ENCODE results near the gene SYDE1. TPM values are rescaled to one million over a fixed set of nuclear protein-coding genes. Genes with fewer than 3 reads are reported as not detected.

Gene SYDE1
- polyA plus RNA-seq, 1 donor = 7.9 TPM

DNA sequence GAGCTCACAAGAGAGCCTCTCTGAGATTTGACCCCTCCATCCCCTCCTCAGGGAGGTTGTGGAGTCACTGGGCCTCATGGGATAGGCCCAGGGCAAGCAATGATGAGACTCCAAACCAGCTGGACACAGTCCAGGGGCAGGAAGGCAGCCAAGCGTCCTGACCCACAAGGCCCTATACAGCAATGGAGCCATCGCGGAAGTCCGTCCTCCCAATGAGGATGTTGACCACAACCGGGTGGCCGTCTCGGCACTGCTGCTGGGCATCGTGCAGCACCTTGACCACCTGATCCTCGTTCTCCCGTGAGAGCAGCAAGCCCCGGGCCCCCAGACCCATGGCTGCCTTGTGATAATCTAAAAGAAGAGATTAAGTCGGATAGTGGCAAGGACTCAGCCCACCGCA lies 7.9 kb downstream of the SYDE1 start:
- Histone ChIP-seq H3K4me3 (ENCODE audit: low read length) (no peak overlapping the region), H3K4me1 (ENCODE audit: control insufficient read depth, insufficient read depth, low read length) (no peaks in the 10 kb centered on the region), H3K36me3 (ENCODE audit: control insufficient read depth, insufficient read depth, low read length) (peaks cover 72% of the 10 kb centered on the region), H3K27ac (ENCODE audit: low read length) (no peak overlapping the region), H3K27me3 (ENCODE audit: control insufficient read depth, insufficient read depth, low read length) (no peaks in the 10 kb centered on the region), H3K9me3 (ENCODE audit: control insufficient read depth, low read depth, low read length) (peaks cover 6% of the 10 kb centered on the region)
- no peak for DNase-seq
- no CpG with 5 or more reads among the region's 13 CpGs for WGBS (ENCODE audit: insufficient coverage, low lambda C conversion rate)

GRCh38 chr19:15115762-15116615 lies 8.8 kb downstream of the SYDE1 start:
- DNase-seq = no peak
- no CpG with 5 or more reads among the region's 23 CpGs for WGBS (ENCODE audit: insufficient coverage, low lambda C conversion rate)
- Histone ChIP-seq H3K27me3 (ENCODE audit: control insufficient read depth, insufficient read depth, low read length) (no peaks in the 10 kb centered on the region), H3K9me3 (ENCODE audit: control insufficient read depth, low read depth, low read length) (peaks cover 6% of the 10 kb centered on the region), H3K27ac (ENCODE audit: low read length) (no peak overlapping the region), H3K4me3 (ENCODE audit: low read length) (no peak overlapping the region), H3K36me3 (ENCODE audit: control insufficient read depth, insufficient read depth, low read length) (peaks cover 78% of the 10 kb centered on the region), H3K4me1 (ENCODE audit: control insufficient read depth, insufficient read depth, low read length) (no peaks in the 10 kb centered on the region)

- no CpG with 5 or more reads among the region's 12 CpGs for WGBS (ENCODE audit: insufficient coverage, low lambda C conversion rate)
- no peaks in the 10 kb centered on the region for H3K27me3 ChIP-seq (ENCODE audit: control insufficient read depth, insufficient read depth, low read length)
- H3K27ac ChIP-seq (ENCODE audit: low read length) = no peak overlapping the region
- peaks cover 6% of the 10 kb centered on the region for H3K9me3 ChIP-seq (ENCODE audit: control insufficient read depth, low read depth, low read length)
- DNase-seq = no peak
- H3K36me3 ChIP-seq (ENCODE audit: control insufficient read depth, insufficient read depth, low read length) = peaks cover 79% of the 10 kb centered on the region
- no peaks in the 10 kb centered on the region for H3K4me1 ChIP-seq (ENCODE audit: control insufficient read depth, insufficient read depth, low read length)
- H3K4me3 ChIP-seq (ENCODE audit: low read length) = no peak overlapping the region
Observed at GRCh38 chr19:15116856-15117255, 9.7 kb downstream of the SYDE1 start.

GRCh38 chr19:15118248-15118647 lies 11.0 kb downstream of the SYDE1 start:
- Histone ChIP-seq H3K27me3 (ENCODE audit: control insufficient read depth, insufficient read depth, low read length) (no peaks in the 10 kb centered on the region), H3K4me1 (ENCODE audit: control insufficient read depth, insufficient read depth, low read length) (no peaks in the 10 kb centered on the region), H3K9me3 (ENCODE audit: control insufficient read depth, low read depth, low read length) (peaks cover 8% of the 10 kb centered on the region), H3K36me3 (ENCODE audit: control insufficient read depth, insufficient read depth, low read length) (peaks cover 88% of the 10 kb centered on the region), H3K4me3 (ENCODE audit: low read length) (no peak overlapping the region), H3K27ac (ENCODE audit: low read length) (no peak overlapping the region)
- no peak for DNase-seq
- WGBS (ENCODE audit: insufficient coverage, low lambda C conversion rate) = no CpG with 5 or more reads among the region's 2 CpGs

GRCh38 chr19:15118789-15119494 lies 11.7 kb downstream of the SYDE1 start:
- Histone ChIP-seq H3K27ac (ENCODE audit: low read length) (no peak overlapping the region), H3K4me3 (ENCODE audit: low read length) (no peak overlapping the region), H3K4me1 (ENCODE audit: control insufficient read depth, insufficient read depth, low read length) (no peaks in the 10 kb centered on the region), H3K9me3 (ENCODE audit: control insufficient read depth, low read depth, low read length) (peaks cover 2% of the 10 kb centered on the region), H3K27me3 (ENCODE audit: control insufficient read depth, insufficient read depth, low read length) (no peaks in the 10 kb centered on the region), H3K36me3 (ENCODE audit: control insufficient read depth, insufficient read depth, low read length) (peaks cover 81% of the 10 kb centered on the region)
- no peak for DNase-seq
- no CpG with 5 or more reads among the region's 20 CpGs for WGBS (ENCODE audit: insufficient coverage, low lambda C conversion rate)

DNA sequence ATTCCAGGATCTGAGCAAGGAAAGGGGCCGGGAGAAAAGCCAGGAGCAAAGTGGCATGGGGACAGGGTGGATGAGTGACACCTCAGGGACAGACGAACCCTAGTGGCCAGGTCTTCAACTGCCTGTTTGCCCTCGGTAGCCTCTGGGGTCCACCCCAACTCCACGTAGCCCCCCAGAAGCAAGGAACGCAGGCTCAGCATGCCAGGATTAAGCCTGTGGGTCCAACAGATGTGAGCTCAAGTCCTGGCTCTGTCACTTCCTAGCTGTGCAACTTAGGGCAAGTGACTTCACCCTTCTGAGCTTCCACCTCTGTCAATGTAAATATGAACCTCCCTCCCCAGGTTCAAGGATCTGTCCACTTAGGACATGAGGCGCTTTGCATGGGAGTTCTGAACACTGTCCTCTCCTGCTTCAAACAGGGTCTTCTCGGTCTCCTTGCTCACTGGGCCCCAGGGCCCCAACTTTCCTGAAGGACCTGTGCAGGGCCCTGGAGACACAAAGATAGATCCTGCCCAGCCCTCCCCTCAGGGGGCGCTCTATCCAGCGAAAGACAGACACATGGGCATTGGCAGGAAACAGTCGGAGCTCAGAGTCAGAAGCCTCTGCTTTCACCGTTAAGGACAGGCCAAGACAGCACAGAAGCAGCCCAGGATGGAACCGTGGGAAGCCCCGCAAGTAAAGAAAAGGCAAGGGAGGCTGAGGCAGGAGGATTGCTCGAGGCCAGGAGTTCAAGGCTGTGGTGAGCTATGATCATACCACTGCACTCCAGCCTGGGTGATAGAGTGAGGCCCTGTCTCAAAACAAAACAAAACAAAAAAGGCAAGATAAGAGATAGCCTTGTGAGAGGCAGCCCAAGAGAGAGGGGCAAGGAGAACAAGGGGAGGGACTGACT lies 13.2 kb downstream of the SYDE1 start:
- Histone ChIP-seq H3K4me1 (ENCODE audit: control insufficient read depth, insufficient read depth, low read length) (peaks cover 3% of the 10 kb centered on the region), H3K9me3 (ENCODE audit: control insufficient read depth, low read depth, low read length) (peaks cover 2% of the 10 kb centered on the region), H3K27ac (ENCODE audit: low read length) (no peak overlapping the region), H3K4me3 (ENCODE audit: low read length) (no peak overlapping the region), H3K36me3 (ENCODE audit: control insufficient read depth, insufficient read depth, low read length) (peaks cover 70% of the 10 kb centered on the region), H3K27me3 (ENCODE audit: control insufficient read depth, insufficient read depth, low read length) (no peaks in the 10 kb centered on the region)
- DNase-seq = no peak
- WGBS (ENCODE audit: insufficient coverage, low lambda C conversion rate) = no CpG with 5 or more reads among the region's 14 CpGs

GRCh38 chr19:15122331-15123030 lies 15.3 kb downstream of the SYDE1 start:
- WGBS (ENCODE audit: insufficient coverage, low lambda C conversion rate) = 93% methylated on average over 2 of the region's 21 CpGs
- H3K27ac ChIP-seq (ENCODE audit: low read length) = no peak overlapping the region
- H3K9me3 ChIP-seq (ENCODE audit: control insufficient read depth, low read depth, low read length) = peaks cover 2% of the 10 kb centered on the region
- no peak for DNase-seq
- peaks cover 49% of the 10 kb centered on the region for H3K36me3 ChIP-seq (ENCODE audit: control insufficient read depth, insufficient read depth, low read length)
- H3K4me3 ChIP-seq (ENCODE audit: low read length) = no peak overlapping the region
- no peaks in the 10 kb centered on the region for H3K27me3 ChIP-seq (ENCODE audit: control insufficient read depth, insufficient read depth, low read length)
- H3K4me1 ChIP-seq (ENCODE audit: control insufficient read depth, insufficient read depth, low read length) = peaks cover 6% of the 10 kb centered on the region

GRCh38 chr19:15123031-15123890 lies 16.1 kb downstream of the SYDE1 start:
- H3K36me3 ChIP-seq (ENCODE audit: control insufficient read depth, insufficient read depth, low read length) = peaks cover 41% of the 10 kb centered on the region
- peaks cover 2% of the 10 kb centered on the region for H3K9me3 ChIP-seq (ENCODE audit: control insufficient read depth, low read depth, low read length)
- H3K4me1 ChIP-seq (ENCODE audit: control insufficient read depth, insufficient read depth, low read length) = peaks cover 6% of the 10 kb centered on the region
- H3K27ac ChIP-seq (ENCODE audit: low read length) = no peak overlapping the region
- H3K4me3 ChIP-seq (ENCODE audit: low read length) = no peak overlapping the region
- H3K27me3 ChIP-seq (ENCODE audit: control insufficient read depth, insufficient read depth, low read length) = no peaks in the 10 kb centered on the region
- DNase-seq = no peak
- no CpG with 5 or more reads among the region's 22 CpGs for WGBS (ENCODE audit: insufficient coverage, low lambda C conversion rate)

GRCh38 chr19:15123900-15124299 lies 16.7 kb downstream of the SYDE1 start:
- no CpG with 5 or more reads among the region's 5 CpGs for WGBS (ENCODE audit: insufficient coverage, low lambda C conversion rate)

More at GRCh38 chr19:15123900-15124299, 16.7 kb downstream of the SYDE1 start:
- Histone ChIP-seq H3K4me3 (ENCODE audit: low read length) (peak overlapping the region; percentile 93), H3K27ac (ENCODE audit: low read length) (peak overlapping the region; percentile 91), H3K9me3 (ENCODE audit: control insufficient read depth, low read depth, low read length) (peaks cover 2% of the 10 kb centered on the region), H3K27me3 (ENCODE audit: control insufficient read depth, insufficient read depth, low read length) (no peaks in the 10 kb centered on the region), H3K36me3 (ENCODE audit: control insufficient read depth, insufficient read depth, low read length) (peaks cover 35% of the 10 kb centered on the region), H3K4me1 (ENCODE audit: control insufficient read depth, insufficient read depth, low read length) (peaks cover 6% of the 10 kb centered on the region)
- DNase-seq = peak in 1 of 2 donors; percentile 32

Data from large intestine (tissue), 3 donors.